Spleen (tissue), 11 donors: ENCODE results near the gene MCM10. TPM values are rescaled to one million over a fixed set of nuclear protein-coding genes. Genes with fewer than 3 reads are reported as not detected.

Experiments
- DNase-seq: peaks from one replicate; pipeline ENCODE4 v3.0.0-alpha.2; 2020
- H3K27ac ChIP-seq, 8 donors: fragments of 200-600 bp; sonication (generic) in 7 of 8; 1 replicate in 4 of 8; 2 replicates in 4 of 8; pipeline versions ENCODE4 v1.5.0 to v1.8.0; 2016 to 2021; ENCODE audit warnings: inconsistent platforms in 4 of 8, mild to moderate bottlenecking in 4 of 8, moderate library complexity in 1 of 8
- H3K27me3 ChIP-seq, 7 donors: fragments of 200-600 bp; sonication (generic) in 6 of 7; replicated peaks in 1 of 7; 1 replicate in 4 of 7; 2 replicates in 3 of 7; pipeline versions ENCODE4 v1.5.0 to v1.8.0; 2016 to 2021; ENCODE audit warnings: inconsistent platforms in 3 of 7, mild to moderate bottlenecking in 1 of 7
- H3K36me3 ChIP-seq, 6 donors: fragments of 200-600 bp; sonication (generic) in 5 of 6; 1 replicate in 4 of 6; 2 replicates in 2 of 6; pipeline versions ENCODE4 v1.5.0 to v1.8.0; 2016 to 2021; ENCODE audit warnings: inconsistent platforms in 2 of 6
- H3K4me1 ChIP-seq, 6 donors: fragments of 200-600 bp; sonication (generic) in 5 of 6; 1 replicate in 3 of 6; 2 replicates in 3 of 6; pipeline versions ENCODE4 v1.5.0 to v1.8.0; 2016 to 2021; ENCODE audit warnings: inconsistent platforms in 3 of 6
- H3K4me3 ChIP-seq, 8 donors: fragments of 200-600 bp; sonication (generic) in 7 of 8; 1 replicate in 4 of 8; 2 replicates in 4 of 8; pipeline versions ENCODE4 v1.5.0 to v1.8.0; 2016 to 2021; ENCODE audit warnings: inconsistent platforms in 4 of 8, mild to moderate bottlenecking in 4 of 8, moderate library complexity in 2 of 8
- H3K9me3 ChIP-seq, 8 donors: fragments of 200-600 bp; sonication (generic) in 7 of 8; 1 replicate in 4 of 8; 2 replicates in 4 of 8; pipeline versions ENCODE4 v1.5.0 to v1.8.0; 2016 to 2021; ENCODE audit warnings: inconsistent platforms in 4 of 8
- CTCF ChIP-seq, 11 experiments: fragments of 200-600 bp in 7 of 11; fragments of 450-650 bp in 4 of 11; sonication (generic) in 4 of 11; IDR thresholded peaks in 8 of 11; conservative IDR thresholded peaks in 3 of 11; 1 replicate in 7 of 11; 2 replicates in 4 of 11; pipeline versions ENCODE4 v1.4.0 to v1.8.0; 2016 to 2021; ENCODE audit warnings: antibody characterized with exemption in 11 of 11, inconsistent platforms in 4 of 11, mild to moderate bottlenecking in 1 of 11
- POLR2A ChIP-seq, 3 donors: fragments of 450-650 bp; IDR thresholded peaks; one replicate each; pipeline ENCODE4 v1.5.1; 2017; ENCODE audit warnings: antibody characterized with exemption in 3 of 3, mild to moderate bottlenecking in 1 of 3
- POLR2AphosphoS5 ChIP-seq, 3 donors: sonication (generic); formaldehyde crosslinking; IDR thresholded peaks; one replicate each; pipeline ENCODE4 v1.5.1; 2017; ENCODE audit warnings: antibody characterized with exemption in 3 of 3
- WGBS, 5 donors: extraction: QIAGEN DNeasy Blood & Tissue Kit in 3 of 5; methylation state at CpG; one replicate each; pipeline versions ENCODE4 v1.1.5 to v1.1.7; 2013 to 2018; 5-methylcytosine and 5-hydroxymethylcytosine counted together
- intact Hi-C: fragments of 100-400 bp; cut with DNase I; formaldehyde crosslinking; loops from one replicate; pipeline ENCODE4 v1.15.0; 2023; ENCODE audit warnings: low total_unique reads
- polyA plus RNA-seq, 3 donors: library from polyadenylated mRNA; stranded (reverse); fragments of 200-250 nt; gene quantifications; one replicate each; pipeline ENCODE4 v1.2.1, GENCODE V29; 2013
- total RNA-seq, 7 donors: library from RNA; depleted of rRNA in 3 of 7; stranded (reverse); fragments of >200 nt in 3 of 7; fragmentation: NEBNext Ultra II Directional in 4 of 7; extraction: Animal tissue kit (Norgen Biotek cat#: 25700) in 4 of 7; gene quantifications; one replicate each; pipeline versions ENCODE4 v1.1.0 to v1.2.1, GENCODE V29; 2016 to 2021
- donor health status: healthy with polysubstance abuse.
- donor health status: DM: no; HTN: no; CAD: no; lungs with moderate emphysema.
- donor health status: DM: no; HTN: no; CAD: no.
- donor health status: Bipolar disorder and iron deficiency.
- donor health status: healthy.
- donor health status: DM: no; HTN: no; CAD: no.
- donor health status: DM: yes; HTN: yes; CAD: no.

MCM10 gene
- total and polyA plus RNA-seq, 10 donors = 0.24 to 5.3 (median 1.7) TPM

- peak overlapping the region in 1 of 8 donors; percentile 29 for H3K27ac ChIP-seq
- TF ChIP-seq POLR2A (IDR thresholded peaks at IDR 0.05) (no peak), CTCF (IDR thresholded peaks at IDR 0.05 in 8 of 11, conservative IDR thresholded peaks at IDR 0.05 in 3 of 11) (no peak), POLR2AphosphoS5 (IDR thresholded peaks at IDR 0.05) (no peak)
- peak overlapping the region in 7 of 8 donors; percentile 50 to 83 (median 60) for H3K4me3 ChIP-seq
- DNase-seq = no peak
- H3K36me3 ChIP-seq = no peaks in the 10 kb centered on the region
- H3K4me1 ChIP-seq = peaks cover 0 to 23% (median 18%) of the 10 kb centered on the region in 6 donors
- intact Hi-C loops = loop anchor here (10.0 kb wide), 1 partner anchor 133 kb away; no protein-coding TSS in a partner anchor
- WGBS, 5 donors = 3 to 6% (median 6%) methylated on average over 18 of the region's 18 CpGs
- H3K9me3 ChIP-seq = no peaks in the 10 kb centered on the region
- H3K27me3 ChIP-seq = no peaks in the 10 kb centered on the region
These were observed 506 bp downstream of the MCM10 start for GRCh38 chr10:13161857-13162271.

- TF ChIP-seq POLR2AphosphoS5 (IDR thresholded peaks at IDR 0.05) = no peak
- no peak for TF ChIP-seq POLR2A (IDR thresholded peaks at IDR 0.05)
- no peak for TF ChIP-seq CTCF (IDR thresholded peaks at IDR 0.05 in 8 of 11, conservative IDR thresholded peaks at IDR 0.05 in 3 of 11)
- WGBS, 5 donors = 86 to 99% (median 96%) methylated on average over 3 of the region's 3 CpGs
- intact Hi-C loops = loop anchor here (10.0 kb wide), 1 partner anchor 131 kb away; no protein-coding TSS in a partner anchor
- DNase-seq = no peak
- Histone ChIP-seq H3K27me3 (no peaks in the 10 kb centered on the region), H3K36me3 (no peaks in the 10 kb centered on the region), H3K9me3 (no peaks in the 10 kb centered on the region), H3K4me3 (no peak overlapping the region), H3K27ac (no peak overlapping the region), H3K4me1 (peaks cover 0 to 23% (median 18%) of the 10 kb centered on the region in 6 donors)
These were observed 2.5 kb downstream of the MCM10 start for GRCh38 chr10:13163859-13164258.

- H3K4me3 ChIP-seq = no peak overlapping the region
- H3K4me1 ChIP-seq = peaks cover 0 to 23% (median 18%) of the 10 kb centered on the region in 6 donors
- H3K27me3 ChIP-seq = no peaks in the 10 kb centered on the region
- TF ChIP-seq CTCF (IDR thresholded peaks at IDR 0.05 in 8 of 11, conservative IDR thresholded peaks at IDR 0.05 in 3 of 11) = no peak
- TF ChIP-seq POLR2AphosphoS5 (IDR thresholded peaks at IDR 0.05) = no peak
- no peak for TF ChIP-seq POLR2A (IDR thresholded peaks at IDR 0.05)
- H3K27ac ChIP-seq = no peak overlapping the region
- no peaks in the 10 kb centered on the region for H3K36me3 ChIP-seq
- intact Hi-C loops = loop anchor here (10.0 kb wide), 1 partner anchor 130 kb away; no protein-coding TSS in a partner anchor
- no peak for DNase-seq
- H3K9me3 ChIP-seq = no peaks in the 10 kb centered on the region
These were observed 3.8 kb downstream of the MCM10 start for GRCh38 chr10:13165177-13165576.

- Histone ChIP-seq H3K36me3 (no peaks in the 10 kb centered on the region), H3K27me3 (no peaks in the 10 kb centered on the region), H3K4me1 (no peaks in the 10 kb centered on the region), H3K9me3 (no peaks in the 10 kb centered on the region), H3K27ac (no peak overlapping the region), H3K4me3 (no peak overlapping the region)
- intact Hi-C loops = loop anchor here (10.0 kb wide), 1 partner anchor 127 kb away; no protein-coding TSS in a partner anchor
- WGBS, 5 donors = 82 to 98% (median 91%) methylated on average over 7 of the region's 7 CpGs
- no peak for TF ChIP-seq POLR2AphosphoS5 (IDR thresholded peaks at IDR 0.05)
- TF ChIP-seq CTCF (IDR thresholded peaks at IDR 0.05 in 8 of 11, conservative IDR thresholded peaks at IDR 0.05 in 3 of 11) = no peak
- TF ChIP-seq POLR2A (IDR thresholded peaks at IDR 0.05) = no peak
- DNase-seq = no peak
These were observed 6.2 kb downstream of the MCM10 start for GRCh38 chr10:13167568-13167967.
